Adrenal gland (tissue), 5 donors: ENCODE data around the gene PLEKHA4.

Source experiments
- CTCF ChIP-seq, 6 experiments: fragments of 450-650 bp in 4 of 6; fragments of 200-600 bp in 2 of 6; sonication (generic) in 1 of 6; IDR thresholded peaks; 1 replicate in 5 of 6; 2 replicates in 1 of 6; pipeline versions ENCODE4 v1.5.1 to v1.8.0; 2016 to 2021; ENCODE audit warnings: antibody characterized with exemption in 6 of 6, mild to moderate bottlenecking in 2 of 6, moderate library complexity in 1 of 6
- POLR2A ChIP-seq, 2 donors: fragments of 450-650 bp; IDR thresholded peaks; one replicate each; pipeline ENCODE4 v1.6.1; 2017; ENCODE audit warnings: antibody characterized with exemption in 2 of 2, mild to moderate bottlenecking in 2 of 2, moderate library complexity in 1 of 2
- donor health status: DM: no; HTN: no; CAD: no.

GRCh38 chr19:48813123-48813913, 55.1 kb downstream of the PLEKHA4 start:
- TF ChIP-seq POLR2A (IDR thresholded peaks at IDR 0.05) (no peak), CTCF (IDR thresholded peaks at IDR 0.05) (no peak)
